Activated T-cell treated with anti-CD3 and anti-CD28 coated beads, Interleukin-2, amount 50 U/mL, for 48 hours (primary cell): Measurements from ENCODE around the gene HIC2.
"Not testable (repeated sequence)": the region's sequence is repeated elsewhere in the genome, so short reads cannot be mapped to it uniquely, and the experiment has no call there.

ENCODE experiments used
- DNase-seq, 2 experiments: peaks; one replicate each; pipeline ENCODE4 v3.0.0-alpha.2; 2020

Gene HIC2

GRCh38 chr22:21497984-21498383 is 80.8 kb downstream of the HIC2 start:
- DNase-seq = not testable (repeated sequence)

- not testable (repeated sequence) for DNase-seq
These were observed 81.3 kb downstream of the HIC2 start for GRCh38 chr22:21498489-21498888.

GRCh38 chr22:21499623-21500506 is 82.7 kb downstream of the HIC2 start:
- DNase-seq = not testable (repeated sequence)
